H9 (cell line): ENCODE results near the gene PRRX2. TPM values are rescaled to one million over a fixed set of nuclear protein-coding genes. Genes with fewer than 3 reads are reported as not detected.

Experiments
- DNase-seq: peaks from one replicate; pipeline ENCODE4 v3.0.0-alpha.2; 2017
- H2AFZ ChIP-seq: one replicate; pipeline ENCODE4 v1.6.1; 2013; ENCODE audit warnings: mild to moderate bottlenecking, low read length, control low read depth, moderate library complexity
- H2AK5ac ChIP-seq: 2 replicates; pipeline ENCODE4 v1.6.1; 2013; ENCODE audit warnings: low read length, control low read depth, mixed read lengths; ENCODE audit not compliant: insufficient read length
- H2BK120ac ChIP-seq: one replicate; pipeline ENCODE4 v1.6.1; 2013; ENCODE audit warnings: low read depth, mild to moderate bottlenecking, low read length, control low read depth, inconsistent platforms; ENCODE audit not compliant: poor library complexity, severe bottlenecking
- H2BK12ac ChIP-seq: 2 replicates; pipeline ENCODE4 v1.6.1; 2013; ENCODE audit warnings: low read length, control low read depth, mixed read lengths, low read depth; ENCODE audit not compliant: insufficient read length
- H2BK15ac ChIP-seq: 2 replicates; pipeline ENCODE4 v1.6.1; 2013; ENCODE audit warnings: low read depth, low read length, control low read depth
- H2BK20ac ChIP-seq: one replicate; pipeline ENCODE4 v1.6.1; 2013; ENCODE audit warnings: low read depth, mild to moderate bottlenecking, low read length, control low read depth, inconsistent platforms; ENCODE audit not compliant: poor library complexity, severe bottlenecking
- H2BK5ac ChIP-seq: 2 replicates; pipeline ENCODE4 v1.6.1; 2013; ENCODE audit warnings: low read length, control low read depth, mixed read lengths; ENCODE audit not compliant: insufficient read length
- H3K14ac ChIP-seq: 2 replicates; pipeline ENCODE4 v1.6.1; 2013; ENCODE audit warnings: low read length, control low read depth; ENCODE audit not compliant: insufficient read depth
- H3K18ac ChIP-seq: 2 replicates; pipeline ENCODE4 v1.6.1; 2013; ENCODE audit warnings: low read depth, mild to moderate bottlenecking, mixed read lengths, low read length, control low read depth; ENCODE audit not compliant: insufficient read length
- H3K23ac ChIP-seq: 2 replicates; pipeline ENCODE4 v1.6.1; 2013; ENCODE audit warnings: low read length, control low read depth, mixed read lengths, low read depth; ENCODE audit not compliant: insufficient read length
- H3K23me2 ChIP-seq: 2 replicates; pipeline ENCODE4 v1.6.1; 2013; ENCODE audit warnings: low read depth, mild to moderate bottlenecking, mixed read lengths, low read length, control low read depth; ENCODE audit not compliant: insufficient read length, poor library complexity, severe bottlenecking
- H3K27ac ChIP-seq: 2 replicates; pipeline ENCODE4 v1.5.1; 2013; ENCODE audit warnings: low read length, control low read depth, mixed read lengths, low read depth; ENCODE audit not compliant: insufficient read length
- H3K27me3 ChIP-seq: 2 replicates; pipeline ENCODE4 v1.6.1; 2013; ENCODE audit warnings: low read length, control low read depth, inconsistent platforms; ENCODE audit not compliant: insufficient read depth
- H3K4ac ChIP-seq: 2 replicates; pipeline ENCODE4 v1.6.1; 2013; ENCODE audit warnings: low read depth, mild to moderate bottlenecking, control low read depth, inconsistent platforms, low read length, moderate library complexity
- H3K4me1 ChIP-seq: 2 replicates; pipeline ENCODE4 v1.6.1; 2013; ENCODE audit warnings: low read length, control low read depth, inconsistent platforms; ENCODE audit not compliant: insufficient read depth
- H3K4me2 ChIP-seq: 2 replicates; pipeline ENCODE4 v1.6.1; 2013; ENCODE audit warnings: low read length, control low read depth, mixed read lengths; ENCODE audit not compliant: insufficient read length, insufficient read depth
- H3K56ac ChIP-seq: 2 replicates; pipeline ENCODE4 v1.6.1; 2013; ENCODE audit warnings: low read depth, mild to moderate bottlenecking, mixed read lengths, low read length, control low read depth; ENCODE audit not compliant: insufficient read length
- H3K79me1 ChIP-seq: 2 replicates; pipeline ENCODE4 v1.6.1; 2013; ENCODE audit warnings: low read depth, mild to moderate bottlenecking, moderate library complexity, low read length, control low read depth, inconsistent platforms; ENCODE audit not compliant: insufficient read depth, poor library complexity, severe bottlenecking
- H3K79me2 ChIP-seq: 2 replicates; pipeline ENCODE4 v1.6.1; 2013; ENCODE audit warnings: low read length, control low read depth, inconsistent platforms; ENCODE audit not compliant: insufficient read depth
- H3K9ac ChIP-seq: 2 replicates; pipeline ENCODE4 v1.6.1; 2013; ENCODE audit warnings: low read length, control low read depth, mixed read lengths; ENCODE audit not compliant: insufficient read length; ENCODE audit errors: extremely low read depth
- H3K9me3 ChIP-seq: one replicate; pipeline ENCODE4 v1.6.1; 2013; ENCODE audit warnings: low read depth, low read length, inconsistent platforms; ENCODE audit not compliant: control insufficient read depth
- H3T11ph ChIP-seq: one replicate; pipeline ENCODE4 v1.6.1; 2013; ENCODE audit warnings: mild to moderate bottlenecking, low read length, control low read depth, inconsistent platforms
- H4K20me1 ChIP-seq: one replicate; pipeline ENCODE4 v1.6.1; 2013; ENCODE audit not compliant: control insufficient read depth, insufficient read length, insufficient read depth
- H4K5ac ChIP-seq: 2 replicates; pipeline ENCODE4 v1.6.1; 2013; ENCODE audit warnings: low read depth, mild to moderate bottlenecking, mixed read lengths, low read length, control low read depth; ENCODE audit not compliant: insufficient read length
- H4K8ac ChIP-seq: replicated peaks from 2 replicates; pipeline ENCODE4 v1.6.1; 2013; ENCODE audit warnings: low read length, control low read depth, mixed read lengths, low read depth; ENCODE audit not compliant: insufficient read length
- H4K91ac ChIP-seq: 2 replicates; pipeline ENCODE4 v1.6.1; 2013; ENCODE audit warnings: low read depth, mild to moderate bottlenecking, moderate library complexity, mixed read lengths, low read length, control low read depth; ENCODE audit not compliant: insufficient read length
- H3K27ac Mint-ChIP-seq, 3 experiments: 2 replicates in 2 of 3; 3 replicates in 1 of 3; pipeline ENCODE4 v1.8.0; 2020 to 2021; ENCODE audit warnings: mixed read lengths in 3 of 3, mild to moderate bottlenecking in 1 of 3, moderate library complexity in 1 of 3
- H3K27me3 Mint-ChIP-seq: 2 replicates; pipeline ENCODE4 v1.8.0; 2021; ENCODE audit warnings: low read depth, mild to moderate bottlenecking, moderate library complexity, mixed read lengths
- H3K36me3 Mint-ChIP-seq, 3 experiments: 2 replicates in 2 of 3; 3 replicates in 1 of 3; pipeline ENCODE4 v1.8.0; 2020 to 2021; ENCODE audit warnings: low read depth in 3 of 3, mixed read lengths in 3 of 3; ENCODE audit not compliant: insufficient read depth in 1 of 3
- H3K4me1 Mint-ChIP-seq, 2 experiments: 2 replicates each; pipeline ENCODE4 v1.8.0; 2020; ENCODE audit warnings: mixed read lengths in 2 of 2
- H3K4me3 Mint-ChIP-seq, 2 experiments: 2 replicates in 1 of 2; 3 replicates in 1 of 2; pipeline ENCODE4 v1.8.0; 2020 to 2021; ENCODE audit warnings: mild to moderate bottlenecking in 2 of 2, mixed read lengths in 2 of 2, moderate library complexity in 1 of 2
- H3K9me3 Mint-ChIP-seq, 2 experiments: 2 replicates in 1 of 2; 3 replicates in 1 of 2; pipeline ENCODE4 v1.8.0; 2020; ENCODE audit warnings: mild to moderate bottlenecking in 2 of 2, mixed read lengths in 2 of 2, moderate library complexity in 1 of 2
- CTCF ChIP-seq: fragments of 200-600 bp; sonication (generic); conservative IDR thresholded peaks from 3 replicates; pipeline ENCODE4 v1.8.0; 2021; ENCODE audit warnings: antibody characterized with exemption, mild to moderate bottlenecking
- WGBS: extraction: QIAGEN DNeasy Blood & Tissue Kit; methylation state at CpG from one replicate; pipeline ENCODE4 v1.1.7; 2013; ENCODE audit warnings: missing lambda C conversion rate, low lambda C conversion rate, mixed read lengths; ENCODE audit not compliant: insufficient read length; ENCODE audit errors: extremely low coverage; 5-methylcytosine and 5-hydroxymethylcytosine counted together
- total RNA-seq: library from RNA; stranded (reverse); gene quantifications from 2 replicates; pipeline ENCODE4 v1.2.1, GENCODE V29; 2021

PRRX2 gene
- total RNA-seq, 1 experiment from 2014 or later: 3.9 TPM

GRCh38 chr9:129745200-129745599 is 79.8 kb downstream of the PRRX2 start:
- Histone ChIP-seq H3T11ph (no peak overlapping the region), H3K27me3 (no peaks in the 10 kb centered on the region), H3K18ac (no peak overlapping the region), H3K79me1 (no peaks in the 10 kb centered on the region), H4K91ac (no peak overlapping the region), H2BK12ac (no peak overlapping the region), H3K9me3 (no peaks in the 10 kb centered on the region), H2BK120ac (no peak overlapping the region), H4K8ac (no peak overlapping the region), H2AFZ (no peak overlapping the region), H3K27ac (no peak overlapping the region), H4K5ac (no peak overlapping the region), H3K23me2 (no peaks in the 10 kb centered on the region), H3K56ac (no peak overlapping the region), H3K9ac (no peak overlapping the region), H3K79me2 (no peaks in the 10 kb centered on the region), H2AK5ac (no peak overlapping the region), H2BK5ac (no peak overlapping the region), H2BK20ac (no peak overlapping the region), H4K20me1 (no peaks in the 10 kb centered on the region), H3K23ac (no peak overlapping the region), H3K4ac (no peak overlapping the region), H3K14ac (no peak overlapping the region), H3K4me2 (no peak overlapping the region), H2BK15ac (no peak overlapping the region), H3K4me1 (no peaks in the 10 kb centered on the region)
- no peak for DNase-seq
- no CpG with 5 or more reads among the region's 7 CpGs for WGBS
- Mint-ChIP-seq H3K27ac (no peak overlapping the region), H3K9me3 (no peaks in the 10 kb centered on the region), H3K36me3 (no peaks in the 10 kb centered on the region), H3K4me1 (no peaks in the 10 kb centered on the region), H3K4me3 (no peak overlapping the region), H3K27me3 (peaks cover 3% of the 10 kb centered on the region)
- TF ChIP-seq CTCF: no peak
